Uterus (tissue), 4 donors: ENCODE data around the gene S100A10. TPM values are rescaled to one million over a fixed set of nuclear protein-coding genes. Genes with fewer than 3 reads are reported as not detected.

Experiments used
- DNase-seq, 2 donors: peaks; one replicate each; pipeline ENCODE4 v3.0.0-alpha.2; 2019 to 2020
- H3K27ac ChIP-seq, 2 donors: fragments of 200-600 bp; sonication (generic); 1 replicate in 1 of 2; 2 replicates in 1 of 2; pipeline ENCODE4 v1.5.1; 2016 to 2018
- H3K27me3 ChIP-seq, 2 donors: fragments of 200-600 bp; sonication (generic); one replicate each; pipeline ENCODE4 v1.5.1; 2018 to 2019; ENCODE audit warnings: control low read depth in 1 of 2
- H3K36me3 ChIP-seq, 2 donors: fragments of 200-600 bp; sonication (generic); one replicate each; pipeline ENCODE4 v1.5.1; 2019; ENCODE audit warnings: control low read depth in 1 of 2
- H3K4me1 ChIP-seq, 2 donors: fragments of 200-600 bp; sonication (generic); one replicate each; pipeline ENCODE4 v1.5.1; 2018 to 2019; ENCODE audit warnings: control low read depth in 1 of 2
- H3K4me3 ChIP-seq, 2 donors: fragments of 200-600 bp; sonication (generic); 1 replicate in 1 of 2; 2 replicates in 1 of 2; pipeline ENCODE4 v1.5.1; 2018 to 2019; ENCODE audit warnings: mild to moderate bottlenecking in 1 of 2
- H3K9me3 ChIP-seq, 2 donors: fragments of 200-600 bp; sonication (generic); one replicate each; pipeline ENCODE4 v1.5.1; 2019; ENCODE audit warnings: control low read depth in 1 of 2
- POLR2A ChIP-seq, 2 donors: fragments of 450-650 bp; IDR thresholded peaks; one replicate each; pipeline ENCODE4 v1.6.1; 2016; ENCODE audit warnings: antibody characterized with exemption in 2 of 2, mild to moderate bottlenecking in 1 of 2, moderate library complexity in 1 of 2
- intact Hi-C: fragments of 100-400 bp; cut with DNase I; formaldehyde crosslinking; loops from one replicate; pipeline ENCODE4 v1.15.1; 2023; ENCODE audit warnings: low total_unique reads
- total RNA-seq, 4 donors: library from RNA; depleted of rRNA in 3 of 4; stranded (reverse); fragments of >200 nt in 3 of 4; gene quantifications; one replicate each; pipeline versions ENCODE4 v1.1.0 to v1.2.4, GENCODE V29; 2014 to 2023
- TF ChIP-seq, protein P1 (sequence below), 4 experiments: fragments of 200-600 bp in 2 of 4; fragments of 450-650 bp in 2 of 4; sonication (generic) in 2 of 4; IDR thresholded peaks; one replicate each; pipeline ENCODE4 v1.5.1; 2016 to 2019; ENCODE audit warnings: antibody characterized with exemption in 4 of 4, mild to moderate bottlenecking in 2 of 4, moderate library complexity in 1 of 4
- donor health status: DM: yes; HTN: yes; CAD: no.

The S100A10 gene
- total RNA-seq, 4 donors from 2014 or later: 21.8 to 189 (median 34.6) TPM

DNA sequence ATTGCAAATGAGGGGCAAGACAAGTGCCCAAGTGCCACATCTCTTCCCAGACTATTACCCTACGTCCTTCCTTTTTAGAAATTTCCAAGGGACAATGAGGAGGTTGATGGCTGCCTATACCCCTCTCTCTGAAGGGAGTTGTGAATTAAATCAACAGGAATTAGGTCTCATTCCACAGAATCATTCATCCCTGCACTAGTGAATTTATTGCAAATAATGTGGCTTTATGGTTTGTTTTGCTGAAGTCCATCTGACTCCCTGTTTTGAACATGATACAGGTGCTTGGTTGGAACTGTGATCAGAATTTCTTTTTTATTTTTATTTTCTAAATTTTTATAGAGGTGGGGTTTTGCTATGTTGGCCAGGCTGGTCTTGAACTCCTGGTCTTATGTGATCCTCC, 50.1 kb downstream of the S100A10 start:
- no peak for TF ChIP-seq POLR2A (IDR thresholded peaks at IDR 0.05)
- TF ChIP-seq, protein P1, sequence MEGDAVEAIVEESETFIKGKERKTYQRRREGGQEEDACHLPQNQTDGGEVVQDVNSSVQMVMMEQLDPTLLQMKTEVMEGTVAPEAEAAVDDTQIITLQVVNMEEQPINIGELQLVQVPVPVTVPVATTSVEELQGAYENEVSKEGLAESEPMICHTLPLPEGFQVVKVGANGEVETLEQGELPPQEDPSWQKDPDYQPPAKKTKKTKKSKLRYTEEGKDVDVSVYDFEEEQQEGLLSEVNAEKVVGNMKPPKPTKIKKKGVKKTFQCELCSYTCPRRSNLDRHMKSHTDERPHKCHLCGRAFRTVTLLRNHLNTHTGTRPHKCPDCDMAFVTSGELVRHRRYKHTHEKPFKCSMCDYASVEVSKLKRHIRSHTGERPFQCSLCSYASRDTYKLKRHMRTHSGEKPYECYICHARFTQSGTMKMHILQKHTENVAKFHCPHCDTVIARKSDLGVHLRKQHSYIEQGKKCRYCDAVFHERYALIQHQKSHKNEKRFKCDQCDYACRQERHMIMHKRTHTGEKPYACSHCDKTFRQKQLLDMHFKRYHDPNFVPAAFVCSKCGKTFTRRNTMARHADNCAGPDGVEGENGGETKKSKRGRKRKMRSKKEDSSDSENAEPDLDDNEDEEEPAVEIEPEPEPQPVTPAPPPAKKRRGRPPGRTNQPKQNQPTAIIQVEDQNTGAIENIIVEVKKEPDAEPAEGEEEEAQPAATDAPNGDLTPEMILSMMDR (IDR thresholded peaks at IDR 0.05): no peak
- no peak overlapping the region for H3K4me3 ChIP-seq
- no peak overlapping the region for H3K27ac ChIP-seq
- H3K36me3 ChIP-seq: no peaks in the 10 kb centered on the region
- no peak for DNase-seq
- H3K4me1 ChIP-seq: no peaks in the 10 kb centered on the region
- no peaks in the 10 kb centered on the region for H3K27me3 ChIP-seq
- H3K9me3 ChIP-seq: no peaks in the 10 kb centered on the region
- intact Hi-C loops: no loop called here

- Histone ChIP-seq H3K27ac (no peak overlapping the region), H3K36me3 (no peaks in the 10 kb centered on the region), H3K9me3 (no peaks in the 10 kb centered on the region), H3K4me1 (no peaks in the 10 kb centered on the region), H3K4me3 (no peak overlapping the region), H3K27me3 (no peaks in the 10 kb centered on the region)
- no peak for TF ChIP-seq POLR2A (IDR thresholded peaks at IDR 0.05)
- TF ChIP-seq, protein P1 (IDR thresholded peaks at IDR 0.05): no peak
- DNase-seq: no peak
- intact Hi-C loops: no loop called here
Observed at GRCh38 chr1:151942882-151943281, 50.8 kb downstream of the S100A10 start.

- no peak for DNase-seq
- TF ChIP-seq, protein P1 (IDR thresholded peaks at IDR 0.05): no peak
- no peak for TF ChIP-seq POLR2A (IDR thresholded peaks at IDR 0.05)
- Histone ChIP-seq H3K27ac (no peak overlapping the region), H3K36me3 (no peaks in the 10 kb centered on the region), H3K27me3 (no peaks in the 10 kb centered on the region), H3K9me3 (no peaks in the 10 kb centered on the region), H3K4me1 (no peaks in the 10 kb centered on the region), H3K4me3 (no peak overlapping the region)
- intact Hi-C loops: no loop called here
Observed at GRCh38 chr1:151940541-151940940, 53.1 kb downstream of the S100A10 start.

GRCh38 chr1:151939779-151940178, 53.9 kb downstream of the S100A10 start:
- no peaks in the 10 kb centered on the region for H3K4me1 ChIP-seq
- intact Hi-C loops: loop anchor here (5.0 kb wide), 1 partner anchor 58 kb away; no protein-coding TSS in a partner anchor
- H3K27me3 ChIP-seq: no peaks in the 10 kb centered on the region
- DNase-seq: no peak
- no peak for TF ChIP-seq POLR2A (IDR thresholded peaks at IDR 0.05)
- TF ChIP-seq, protein P1 (IDR thresholded peaks at IDR 0.05): no peak
- H3K4me3 ChIP-seq: no peak overlapping the region
- H3K27ac ChIP-seq: no peak overlapping the region
- H3K36me3 ChIP-seq: no peaks in the 10 kb centered on the region
- H3K9me3 ChIP-seq: no peaks in the 10 kb centered on the region

GRCh38 chr1:151939141-151939540, 54.5 kb downstream of the S100A10 start:
- H3K36me3 ChIP-seq: no peaks in the 10 kb centered on the region
- H3K27ac ChIP-seq: no peak overlapping the region
- no peak for DNase-seq
- intact Hi-C loops: loop anchor here (5.0 kb wide), 1 partner anchor 58 kb away; no protein-coding TSS in a partner anchor
- no peak overlapping the region for H3K4me3 ChIP-seq
- H3K4me1 ChIP-seq: no peaks in the 10 kb centered on the region
- H3K9me3 ChIP-seq: no peaks in the 10 kb centered on the region
- no peaks in the 10 kb centered on the region for H3K27me3 ChIP-seq
- TF ChIP-seq POLR2A (IDR thresholded peaks at IDR 0.05): no peak
- TF ChIP-seq, protein P1 (IDR thresholded peaks at IDR 0.05): no peak
